GM21576 (cell line): ENCODE results near the gene GALNT4.

Experiments used
- ATAC-seq: cut with Tn5 transposase; IDR thresholded peaks from one replicate; pipeline ENCODE4 v1.9.1; 2021; ENCODE audit warnings: mild to moderate bottlenecking, moderate library complexity; ENCODE audit not compliant: unreplicated experiment

Gene GALNT4

DNA sequence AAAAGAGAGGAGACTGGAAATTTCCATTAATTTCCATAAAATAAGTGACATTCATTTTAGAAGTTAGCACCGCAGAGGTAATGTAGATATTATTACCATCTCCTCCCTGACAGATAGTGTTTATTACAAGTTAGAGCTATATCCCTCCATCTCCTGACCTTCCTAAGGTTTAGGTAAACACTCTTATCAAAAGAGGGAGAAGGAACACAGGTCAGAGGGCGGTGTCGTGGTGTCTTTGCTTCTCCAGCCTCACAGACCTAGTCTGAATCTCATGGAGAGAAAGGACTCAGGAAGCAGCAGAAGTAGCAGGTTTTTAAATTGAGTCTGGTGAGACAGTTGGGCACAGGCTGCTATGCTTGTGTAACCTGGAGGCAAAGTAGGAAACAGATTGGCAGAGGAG, 12.8 kb upstream of the GALNT4 start:
- ATAC-seq, result no peak

DNA sequence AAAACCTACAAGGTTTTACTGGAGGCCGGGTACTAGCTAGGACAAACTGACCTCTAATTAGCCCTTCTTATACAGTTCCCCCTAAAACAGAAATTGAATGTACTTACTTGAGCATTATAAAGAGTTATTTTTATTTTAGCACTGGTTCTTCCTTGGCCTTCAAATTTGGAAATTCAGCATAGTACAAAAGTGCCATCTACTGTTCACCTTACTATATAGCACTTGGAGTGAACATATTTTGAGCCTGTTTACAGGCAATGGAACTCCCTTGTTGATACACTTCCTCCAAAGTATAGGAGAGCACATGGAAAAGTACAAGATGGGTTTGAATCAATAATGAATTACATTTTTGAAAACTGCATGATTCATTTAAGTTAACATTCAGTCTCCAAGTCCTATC, 5.1 kb upstream of the GALNT4 start:
- ATAC-seq, result no peak

DNA sequence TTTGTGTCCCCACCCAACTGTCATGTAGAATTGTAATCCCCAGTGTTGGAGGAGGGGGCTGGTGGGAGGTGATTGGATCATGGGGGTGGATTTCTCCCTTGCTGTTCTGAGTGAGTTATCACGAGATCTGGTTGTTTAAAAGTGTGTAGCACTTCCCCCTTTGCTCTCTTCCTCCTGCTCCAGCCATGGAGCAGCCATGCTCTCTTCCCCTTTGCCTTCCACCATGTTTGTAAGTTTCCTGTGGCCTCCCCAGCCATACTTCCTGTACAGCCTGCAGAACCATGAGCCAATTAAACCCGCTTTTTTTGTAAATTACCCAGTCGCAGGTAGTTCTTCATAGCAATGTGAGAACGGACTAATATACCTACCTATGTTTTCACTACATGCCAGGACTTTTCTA, 3.8 kb upstream of the GALNT4 start:
- no peak for ATAC-seq

DNA sequence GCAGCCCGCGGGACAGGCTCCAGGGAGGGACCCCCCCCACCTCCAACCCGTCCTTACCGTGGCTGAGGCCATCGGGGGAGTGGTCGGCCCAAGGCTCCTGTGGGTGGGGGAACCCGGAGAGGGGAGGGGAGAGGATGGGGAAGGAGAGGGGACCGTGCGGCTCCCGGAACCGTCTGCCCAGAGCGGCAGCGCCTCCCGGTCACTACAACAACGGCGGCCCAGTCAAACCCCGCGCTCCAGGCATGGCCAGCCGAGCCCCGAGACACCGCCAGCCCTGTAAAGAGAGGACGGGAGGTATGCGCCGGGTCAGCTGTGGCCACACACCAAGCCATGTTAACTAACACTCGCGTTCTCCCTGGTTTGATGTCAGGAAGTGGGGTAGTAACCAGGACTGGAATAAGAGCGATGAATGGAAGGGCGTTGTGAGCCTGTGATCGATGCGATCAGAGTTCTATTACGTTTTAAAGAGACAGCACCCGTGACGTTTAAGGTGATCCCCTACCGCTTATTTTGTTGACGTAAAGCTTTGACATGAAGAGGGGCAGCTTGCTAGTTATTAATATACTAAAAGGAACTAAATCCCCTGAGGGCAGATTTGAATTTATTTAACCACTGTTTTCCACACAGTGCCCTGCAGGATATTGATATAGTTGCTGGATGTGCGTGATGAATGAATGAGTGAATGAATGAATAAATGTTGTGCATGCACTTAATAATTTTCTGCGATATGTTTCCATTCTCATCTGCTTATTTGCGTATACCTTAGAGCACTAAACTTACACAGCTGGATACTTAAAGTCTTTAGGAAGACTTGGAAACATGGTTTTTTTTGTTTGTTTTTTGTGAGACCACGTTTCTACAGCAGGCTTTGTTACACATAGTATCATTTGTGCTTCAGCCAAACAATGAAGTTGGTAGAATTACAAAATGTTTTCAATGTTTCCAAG, 1.5 kb upstream of the GALNT4 start, which contains the start of gene POC1B:
POC1B (minus strand) TSS at position 224 of the 947 bp plus-strand sequence; CDS start at position 72, 152 bp downstream.
- peak; percentile 70 for ATAC-seq

DNA sequence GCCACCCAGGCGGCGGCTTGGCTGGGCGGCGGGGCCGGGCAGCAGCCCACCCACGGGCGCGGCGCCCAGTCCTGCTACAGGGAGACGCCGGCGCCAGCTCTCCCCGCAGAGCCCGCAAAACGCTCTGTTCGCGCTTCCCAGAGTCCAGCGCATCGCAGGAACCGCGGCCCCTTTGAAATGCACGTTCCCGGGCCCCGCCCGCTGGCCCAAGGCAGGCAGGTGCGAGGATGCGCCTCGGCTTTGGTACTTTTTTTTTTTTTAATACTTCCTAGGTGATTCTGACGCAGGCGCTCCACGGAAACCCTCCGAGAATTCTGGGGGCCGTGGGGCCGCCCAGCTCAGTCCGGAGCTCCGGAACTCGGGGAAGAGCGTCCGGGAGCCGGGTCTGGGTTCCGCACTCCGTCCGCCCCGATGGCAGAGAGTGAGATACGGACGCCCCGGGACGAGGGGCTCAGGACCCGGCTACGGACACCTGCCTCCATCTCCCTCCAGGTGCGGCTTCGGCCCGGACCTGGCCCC, 768 bp upstream of the GALNT4 start:
- ATAC-seq, result peak; percentile 21

DNA sequence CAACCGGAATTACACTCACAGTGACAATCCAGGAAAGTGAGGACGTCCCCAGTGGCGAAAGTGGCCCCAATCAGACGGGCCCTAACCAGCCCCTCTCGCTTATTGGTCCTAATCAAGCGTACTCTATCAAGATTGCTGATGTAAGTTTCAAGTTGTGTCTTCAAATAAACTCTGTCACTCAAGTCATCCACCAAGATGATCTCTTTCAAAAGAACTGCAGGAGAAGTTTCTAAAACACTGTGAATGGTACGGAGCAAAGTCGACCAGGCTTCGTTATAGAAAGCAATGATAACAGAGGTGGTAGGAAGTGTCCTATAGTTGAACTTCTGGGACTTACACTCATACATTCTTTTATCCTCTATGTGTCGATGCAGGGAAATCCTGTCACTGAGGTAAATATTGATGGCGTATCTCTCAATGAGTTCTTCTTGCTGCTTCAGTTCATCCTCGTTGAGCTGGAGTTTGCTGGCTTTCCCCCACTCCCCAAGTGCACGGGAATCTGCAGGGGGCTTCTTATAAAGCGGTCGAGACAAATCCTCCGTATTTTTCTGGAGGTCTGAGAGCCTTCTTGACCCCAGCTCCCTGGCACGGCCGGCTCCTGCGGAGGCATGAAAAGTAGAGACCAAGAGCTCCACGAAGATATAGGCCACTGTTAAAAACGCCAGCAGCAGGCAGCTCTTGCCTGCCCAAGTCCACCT, 604 bp downstream of the GALNT4 start:
- no peak for ATAC-seq

DNA sequence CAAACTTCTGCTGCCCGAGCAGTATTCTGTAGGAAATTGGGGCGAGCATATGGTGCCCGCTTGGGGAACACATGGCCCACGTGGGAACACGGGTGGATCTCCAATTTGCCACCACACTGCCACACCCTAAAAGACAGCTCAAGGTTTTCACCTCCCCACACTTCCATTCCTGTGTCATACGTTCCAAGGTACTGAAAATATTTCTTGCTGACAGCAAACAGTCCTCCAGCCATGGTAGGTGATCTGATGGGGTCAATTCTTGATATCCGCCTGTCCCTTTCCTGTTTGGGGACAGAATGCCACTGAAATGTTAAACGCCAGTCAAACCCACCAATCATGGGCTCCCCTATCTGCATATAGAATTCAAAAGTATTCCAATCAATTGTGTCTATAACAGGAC, 1.2 kb downstream of the GALNT4 start:
- ATAC-seq, result no peak

DNA sequence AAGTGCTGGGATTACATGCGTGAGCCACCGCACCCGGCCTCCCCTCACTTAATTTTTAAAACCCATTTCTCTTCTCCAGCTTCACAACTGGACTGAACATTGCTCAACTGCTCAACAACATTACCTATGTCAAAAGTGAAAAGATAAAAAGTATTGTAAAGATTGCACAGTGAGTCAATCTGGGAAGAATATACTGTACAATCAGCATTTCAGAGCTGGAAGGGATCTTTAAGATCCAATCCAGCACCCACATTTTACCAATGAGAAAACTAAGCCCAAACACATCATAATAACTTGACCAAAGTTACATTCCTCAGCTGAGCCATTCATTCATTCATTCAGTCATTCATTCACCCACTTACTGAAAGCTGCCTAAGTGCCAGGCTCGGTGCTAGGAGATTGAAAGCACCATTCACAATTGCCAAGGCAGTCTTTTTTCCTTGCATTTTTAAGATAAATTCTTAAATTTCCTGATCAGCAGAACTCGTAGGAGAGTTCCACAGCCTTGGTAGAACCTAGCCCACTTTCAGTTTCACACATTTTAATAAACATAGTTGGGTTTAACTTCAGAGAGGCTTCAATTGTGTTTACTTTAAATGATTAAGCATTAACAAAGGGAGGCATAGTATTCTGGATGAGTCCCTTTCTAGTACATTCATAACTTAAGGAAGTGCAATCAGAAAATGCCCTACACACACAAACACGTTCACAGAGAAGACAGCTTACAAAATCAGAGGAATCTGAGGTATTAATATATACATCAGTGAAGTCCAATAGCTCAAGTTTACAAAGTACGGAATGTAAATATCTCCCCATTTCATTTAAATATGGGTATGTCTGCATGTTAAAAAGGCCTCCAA, 3.0 kb downstream of the GALNT4 start:
- no peak for ATAC-seq

DNA sequence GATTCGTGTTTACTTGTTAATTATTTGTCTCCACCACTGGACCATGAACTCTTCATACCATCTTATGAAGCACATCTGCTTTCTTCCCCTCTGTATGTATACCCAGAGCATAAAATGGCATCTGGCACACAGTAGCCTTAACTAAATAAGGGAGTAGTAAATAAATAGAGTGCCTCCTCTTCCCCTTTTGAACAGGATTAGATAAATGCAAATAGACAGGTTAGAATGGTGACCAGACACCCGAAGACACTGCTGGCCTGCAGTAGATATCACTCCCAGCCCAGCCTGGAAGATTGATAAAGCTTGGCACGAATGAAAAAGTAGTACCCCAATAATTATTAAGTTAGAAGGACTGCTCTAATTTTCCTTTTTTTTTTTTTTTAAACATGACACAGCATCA, 6.9 kb downstream of the GALNT4 start:
- no peak for ATAC-seq

DNA sequence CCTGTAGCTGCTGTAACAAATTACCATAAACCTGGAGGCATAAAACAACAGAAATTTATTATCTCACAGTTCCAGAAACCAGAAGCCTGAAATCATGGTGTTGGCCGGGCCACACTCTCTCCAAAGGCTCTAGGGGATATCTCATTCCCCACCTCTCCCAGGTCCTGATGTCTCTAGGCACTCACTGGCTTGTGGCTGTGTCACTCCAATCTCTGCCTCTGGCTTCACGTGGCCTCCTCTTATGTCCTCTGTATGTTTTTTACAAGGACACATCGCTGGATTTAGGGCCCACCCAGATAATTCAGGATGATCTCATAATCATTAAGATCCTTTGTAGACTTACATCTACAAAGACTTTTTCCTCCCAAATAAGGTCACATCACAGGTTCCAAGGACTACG, 8.0 kb downstream of the GALNT4 start:
- no peak for ATAC-seq

DNA sequence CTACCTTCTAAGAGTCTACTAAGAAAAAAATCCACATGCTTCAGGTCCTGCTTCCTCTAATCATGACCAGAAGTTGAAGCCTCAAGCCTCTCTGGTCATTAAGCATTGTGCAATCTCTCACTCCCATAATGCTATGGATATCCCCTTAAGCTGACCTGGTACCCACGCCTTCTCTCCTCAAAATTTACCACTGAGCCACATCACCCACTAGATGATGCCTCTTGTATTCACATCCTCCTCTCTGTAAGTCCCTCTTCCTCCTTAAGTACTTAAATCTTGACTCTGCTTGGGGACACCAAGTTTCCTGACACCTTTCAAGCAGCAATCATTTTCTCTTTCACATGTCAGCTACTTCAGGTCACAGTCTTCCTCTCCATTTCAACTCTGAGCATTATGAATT, 9.8 kb downstream of the GALNT4 start:
- peak; percentile 92 for ATAC-seq

DNA sequence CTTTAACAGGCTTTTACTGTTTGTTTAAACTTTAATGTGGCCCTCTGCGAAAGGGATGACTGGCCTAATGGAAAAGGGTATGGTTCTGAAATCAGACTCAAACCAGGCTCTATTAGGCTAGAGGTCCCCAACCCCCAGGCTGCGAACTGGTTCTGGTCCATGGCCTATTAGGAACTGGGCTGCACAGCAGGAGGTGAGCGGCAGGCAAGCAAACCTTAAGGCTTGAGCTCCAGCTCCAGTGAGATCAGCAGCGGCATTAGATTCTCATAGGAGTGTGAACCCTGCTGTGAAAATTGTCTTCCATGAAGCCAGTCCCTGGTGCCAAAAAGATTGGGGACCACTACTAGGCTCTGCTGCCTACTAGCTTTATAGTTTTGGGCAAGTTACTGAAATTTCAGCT, 11.1 kb downstream of the GALNT4 start:
- no peak for ATAC-seq

DNA sequence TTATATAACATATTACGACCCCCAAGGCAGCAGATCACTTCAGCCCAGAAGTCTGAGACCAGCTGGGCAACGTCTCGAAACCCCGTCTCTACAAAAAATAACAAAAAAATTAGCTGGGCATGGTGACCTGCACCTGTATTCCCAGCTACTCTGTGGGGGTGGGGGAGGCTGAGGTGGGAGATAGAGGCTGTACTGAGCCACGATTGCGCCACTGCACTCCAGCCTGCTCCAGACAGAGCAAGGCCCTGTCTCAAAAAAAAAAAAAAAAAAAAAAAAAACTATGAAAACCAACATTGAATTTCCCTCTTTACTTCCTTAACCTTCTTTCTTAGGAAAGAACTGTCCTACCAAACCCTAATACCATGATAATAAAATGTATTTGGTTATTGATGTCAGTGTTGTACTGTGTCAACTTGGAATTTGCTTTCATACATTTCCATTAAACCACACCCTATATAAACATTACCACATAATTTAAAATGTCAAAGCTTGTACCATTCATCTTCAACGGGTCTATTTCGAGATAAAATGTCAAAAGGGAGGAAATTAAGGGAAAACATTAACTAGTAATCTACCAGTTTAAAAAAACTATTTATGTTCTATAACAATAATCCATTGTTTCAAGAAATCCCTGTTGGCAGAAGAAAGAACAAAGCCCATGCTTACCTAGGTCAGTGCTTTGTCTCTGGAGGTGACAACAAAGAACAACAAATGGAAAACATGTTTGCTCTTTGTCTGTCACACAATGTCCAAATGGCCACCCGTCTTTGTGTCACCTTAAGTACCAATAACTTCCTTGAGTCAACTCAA, 17.4 kb downstream of the GALNT4 start:
- no peak for ATAC-seq

DNA sequence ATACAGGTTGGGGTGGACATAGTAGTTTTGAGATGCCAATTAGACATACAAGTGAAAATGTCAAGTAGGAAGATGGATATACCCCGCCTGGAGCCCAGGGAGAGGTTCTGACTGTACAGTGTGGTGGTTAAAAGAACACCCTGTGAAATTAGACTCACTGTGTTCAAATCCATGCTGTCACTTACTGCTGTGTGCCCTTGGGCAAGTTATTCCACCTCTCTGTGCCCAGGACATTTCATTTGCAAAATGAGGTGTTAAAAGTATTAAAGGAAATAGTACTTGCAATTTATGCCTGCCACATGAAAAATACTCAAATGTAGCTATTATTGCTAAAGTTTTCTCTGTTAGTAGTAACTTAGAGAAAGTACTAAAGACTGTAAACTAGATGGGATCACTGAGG, 18.5 kb downstream of the GALNT4 start:
- ATAC-seq, result no peak

DNA sequence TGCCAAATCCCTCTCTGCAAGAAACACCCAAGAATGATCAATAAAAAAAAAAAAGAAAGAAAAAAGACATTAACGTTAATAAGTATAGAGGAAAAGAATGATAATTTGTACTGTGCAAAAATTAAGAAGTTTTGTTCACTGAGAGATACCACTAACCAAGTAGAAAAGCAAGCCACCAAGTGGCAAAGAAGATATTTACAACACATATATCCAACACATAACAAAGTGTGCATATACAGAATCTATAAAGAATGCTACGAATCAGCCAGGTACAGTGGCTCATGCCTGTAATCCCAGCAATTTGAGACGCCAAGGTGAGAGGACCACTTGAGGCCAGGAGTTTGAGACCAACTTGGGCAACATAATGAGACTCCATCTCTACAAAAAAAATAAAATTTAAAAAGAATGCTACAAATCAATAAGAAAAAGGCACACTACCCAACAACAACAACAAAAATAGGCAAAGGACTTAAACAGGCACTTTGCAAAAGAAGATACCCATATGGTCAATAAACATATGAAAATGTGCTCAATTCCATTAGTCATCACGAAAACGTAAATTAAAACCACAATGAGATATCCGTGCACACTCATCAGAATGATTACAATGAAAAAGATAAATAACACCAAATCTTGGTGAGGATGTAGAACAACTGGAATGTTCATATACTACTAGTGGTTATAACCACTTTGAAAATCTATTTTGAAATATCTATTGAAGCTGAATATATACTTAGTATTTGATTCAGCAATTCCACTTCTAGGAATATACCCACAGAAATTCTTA, 19.8 kb downstream of the GALNT4 start:
- ATAC-seq, result no peak

DNA sequence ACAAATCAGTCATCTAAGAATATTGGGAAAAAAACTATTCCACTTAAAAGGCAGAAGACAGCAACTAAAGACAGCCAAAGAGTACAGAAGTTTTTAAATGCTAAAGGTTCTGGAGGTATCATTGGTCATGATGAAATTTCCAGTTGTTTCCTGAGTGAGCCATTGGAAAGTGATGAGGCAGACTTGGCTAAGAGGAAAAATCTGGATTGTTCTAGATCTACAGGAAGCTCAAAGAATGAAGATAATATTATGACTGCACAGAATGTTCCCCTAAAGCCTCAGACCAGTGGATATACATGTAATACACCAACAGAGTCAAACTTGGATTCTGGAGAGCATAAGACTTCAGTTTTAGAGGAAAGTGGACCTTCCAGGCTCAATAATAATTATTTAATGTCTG, 22.8 kb downstream of the GALNT4 start:
- no peak for ATAC-seq

DNA sequence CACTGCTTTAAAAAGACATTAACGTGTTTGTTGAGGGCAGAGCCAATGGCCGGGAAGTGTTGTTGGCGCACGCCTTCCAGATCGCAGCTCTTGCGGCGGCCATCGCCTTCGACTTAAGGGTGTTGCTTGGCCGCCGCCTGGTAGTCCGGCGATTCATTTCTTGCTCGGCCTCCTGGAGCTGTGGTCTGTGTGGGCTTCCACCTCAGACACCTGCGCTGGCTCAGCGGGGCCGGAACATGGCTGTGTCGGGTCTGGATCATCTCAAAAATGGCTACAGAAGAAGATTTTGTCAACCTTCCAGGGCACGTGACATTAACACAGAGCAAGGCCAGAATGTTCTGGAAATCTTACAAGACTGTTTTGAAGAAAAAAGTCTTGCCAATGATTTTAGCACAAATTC, 24.7 kb downstream of the GALNT4 start:
- ATAC-seq, result no peak

DNA sequence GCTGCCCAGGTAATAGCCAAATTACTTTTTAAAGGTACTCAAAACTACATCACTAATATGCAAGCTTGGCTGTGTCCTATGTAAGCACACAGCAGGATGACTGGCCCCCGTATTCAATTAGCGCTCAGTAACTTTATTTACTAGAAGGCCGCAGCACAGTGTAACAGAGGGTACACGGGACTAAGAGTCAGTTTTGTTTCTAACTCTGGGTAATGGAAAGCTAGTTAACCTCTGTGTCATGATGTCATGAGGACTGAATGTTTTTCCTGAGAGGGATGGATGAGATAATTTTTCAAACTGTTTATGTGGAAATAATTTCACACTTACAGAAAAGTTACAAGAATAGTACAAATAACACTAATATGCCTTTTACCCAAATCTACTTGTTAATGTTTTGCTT, 27.1 kb downstream of the GALNT4 start:
- no peak for ATAC-seq

DNA sequence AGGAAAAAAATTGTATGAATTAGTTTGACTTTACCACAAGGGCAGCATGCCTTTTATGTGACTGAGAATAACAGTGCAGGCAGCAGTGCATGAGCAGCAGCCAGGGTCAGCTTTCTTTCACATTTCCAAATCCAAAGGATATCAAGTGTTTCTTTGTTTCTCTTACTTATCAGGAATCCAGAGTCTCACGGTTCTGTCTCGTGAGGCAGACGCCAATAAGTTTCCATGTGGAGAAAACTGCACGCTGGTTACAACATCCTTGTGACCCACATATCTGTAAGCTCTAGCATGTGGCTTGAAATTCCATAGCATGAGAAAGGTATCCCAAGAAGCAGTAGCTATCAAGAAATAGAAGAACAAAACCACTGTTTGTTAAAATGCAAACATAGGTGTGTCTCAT, 27.6 kb downstream of the GALNT4 start:
- ATAC-seq, result no peak
